22Rv1 (cell line): ENCODE data around the gene RHOB.
"Not testable (repeated sequence)": the region's sequence is repeated elsewhere in the genome, so short reads cannot be mapped to it uniquely, and the experiment has no call there.

ENCODE experiments used
- H3K27ac ChIP-seq: fragments of 450-650 bp; 2 replicates; pipeline ENCODE4 v1.5.1; 2017
- CTCF ChIP-seq: fragments of 450-650 bp; IDR thresholded peaks from 2 replicates; pipeline ENCODE4 v1.5.1; 2017; ENCODE audit warnings: mild to moderate bottlenecking
- ZFX ChIP-seq: fragments of 450-650 bp; IDR thresholded peaks from 2 replicates; pipeline ENCODE4 v1.6.1; 2017; ENCODE audit warnings: antibody characterized with exemption, borderline replicate concordance

The RHOB gene

GRCh38 chr2:20491739-20492531 is 45.1 kb downstream of the RHOB start:
- H3K27ac ChIP-seq, result no peak overlapping the region
- no peak for TF ChIP-seq CTCF
- no peak for TF ChIP-seq ZFX

- H3K27ac ChIP-seq, result not testable (repeated sequence)
Observed at GRCh38 chr2:20493095-20493494, 46.2 kb downstream of the RHOB start.

GRCh38 chr2:20494241-20494640 is 47.4 kb downstream of the RHOB start:
- no peak overlapping the region for H3K27ac ChIP-seq
- TF ChIP-seq CTCF, result no peak
- no peak for TF ChIP-seq ZFX

GRCh38 chr2:20496076-20496872 is 49.4 kb downstream of the RHOB start:
- H3K27ac ChIP-seq, result no peak overlapping the region

GRCh38 chr2:20496942-20497341 is 50.1 kb downstream of the RHOB start:
- TF ChIP-seq CTCF (no peak), ZFX (no peak)
- H3K27ac ChIP-seq, result no peak overlapping the region

More at GRCh38 chr2:20496076-20496872, 49.4 kb downstream of the RHOB start:
- TF ChIP-seq ZFX (no peak), CTCF (no peak)
